Right lobe of liver (tissue), 4 donors: ENCODE data around the gene ANP32B.

ENCODE experiments used
- CTCF ChIP-seq, 4 donors: fragments of 200-600 bp in 3 of 4; fragments of 450-650 bp in 1 of 4; IDR thresholded peaks; one replicate each; pipeline versions ENCODE4 v1.5.1 to v1.8.0; 2016 to 2022; ENCODE audit warnings: antibody characterized with exemption in 4 of 4, mild to moderate bottlenecking in 2 of 4
- POLR2A ChIP-seq: fragments of 450-650 bp; IDR thresholded peaks from one replicate; pipeline ENCODE4 v1.6.1; 2017; ENCODE audit warnings: antibody characterized with exemption, mild to moderate bottlenecking
- donor health status: DM: no; HTN: no; CAD: no.
- donor health status: DM: no; HTN: no; CAD: no.
- donor health status: DM: no; HTN: yes; CAD: no.

- TF ChIP-seq CTCF (IDR thresholded peaks at IDR 0.05) (no peak), POLR2A (no peak)
These were observed 14.5 kb downstream of the ANP32B start for GRCh38 chr9:97997330-97998276.
